ENCODE results near the gene MAN1B1.

DNA sequence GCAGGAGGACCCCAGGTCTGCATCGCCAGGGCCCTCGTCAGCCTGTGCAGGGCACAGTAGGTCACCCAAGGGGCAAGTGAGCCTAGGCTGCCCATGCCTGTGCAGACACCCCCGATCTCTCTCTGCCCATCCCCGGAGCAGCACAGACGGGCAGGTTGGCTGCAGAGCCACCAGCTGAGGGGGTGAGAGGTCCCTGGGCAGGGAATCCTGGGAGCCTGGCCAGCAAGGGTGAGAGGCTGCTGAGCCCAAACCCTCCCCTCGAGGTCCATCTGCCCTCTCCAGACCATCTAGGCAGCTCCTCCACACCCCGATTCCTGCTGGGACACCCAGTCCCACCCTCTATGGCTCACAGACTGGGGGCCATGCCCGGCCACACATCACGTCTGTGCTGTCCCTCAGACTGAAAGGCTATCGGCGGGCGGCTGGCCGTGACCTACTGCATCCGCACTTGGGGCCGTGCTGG, 30.5 kb downstream of the MAN1B1 start:
- TF ChIP-seq ZNF565 (CRISPR knock-in tag; conservative IDR thresholded peaks at IDR 0.05; ENCODE audit: low read depth), result no peak
- no peak for TF ChIP-seq OSR1 (CRISPR knock-in tag; IDR thresholded peaks at IDR 0.05)
- TF ChIP-seq ZC3H10 (CRISPR knock-in tag; IDR thresholded peaks at IDR 0.05), result no peak
- TF ChIP-seq PPARA (CRISPR knock-in tag; IDR thresholded peaks at IDR 0.05; ENCODE audit: borderline replicate concordance), result no peak
- TF ChIP-seq, protein P1, sequence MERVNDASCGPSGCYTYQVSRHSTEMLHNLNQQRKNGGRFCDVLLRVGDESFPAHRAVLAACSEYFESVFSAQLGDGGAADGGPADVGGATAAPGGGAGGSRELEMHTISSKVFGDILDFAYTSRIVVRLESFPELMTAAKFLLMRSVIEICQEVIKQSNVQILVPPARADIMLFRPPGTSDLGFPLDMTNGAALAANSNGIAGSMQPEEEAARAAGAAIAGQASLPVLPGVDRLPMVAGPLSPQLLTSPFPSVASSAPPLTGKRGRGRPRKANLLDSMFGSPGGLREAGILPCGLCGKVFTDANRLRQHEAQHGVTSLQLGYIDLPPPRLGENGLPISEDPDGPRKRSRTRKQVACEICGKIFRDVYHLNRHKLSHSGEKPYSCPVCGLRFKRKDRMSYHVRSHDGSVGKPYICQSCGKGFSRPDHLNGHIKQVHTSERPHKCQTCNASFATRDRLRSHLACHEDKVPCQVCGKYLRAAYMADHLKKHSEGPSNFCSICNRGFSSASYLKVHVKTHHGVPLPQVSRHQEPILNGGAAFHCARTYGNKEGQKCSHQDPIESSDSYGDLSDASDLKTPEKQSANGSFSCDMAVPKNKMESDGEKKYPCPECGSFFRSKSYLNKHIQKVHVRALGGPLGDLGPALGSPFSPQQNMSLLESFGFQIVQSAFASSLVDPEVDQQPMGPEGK (CRISPR knock-in tag; IDR thresholded peaks at IDR 0.05; ENCODE audit: borderline replicate concordance), result no peak
- no peak for TF ChIP-seq SNAI2 (CRISPR knock-in tag; IDR thresholded peaks at IDR 0.05)
- no peak for TF ChIP-seq ESRRG (CRISPR knock-in tag; IDR thresholded peaks at IDR 0.05)
- TF ChIP-seq, protein P2, sequence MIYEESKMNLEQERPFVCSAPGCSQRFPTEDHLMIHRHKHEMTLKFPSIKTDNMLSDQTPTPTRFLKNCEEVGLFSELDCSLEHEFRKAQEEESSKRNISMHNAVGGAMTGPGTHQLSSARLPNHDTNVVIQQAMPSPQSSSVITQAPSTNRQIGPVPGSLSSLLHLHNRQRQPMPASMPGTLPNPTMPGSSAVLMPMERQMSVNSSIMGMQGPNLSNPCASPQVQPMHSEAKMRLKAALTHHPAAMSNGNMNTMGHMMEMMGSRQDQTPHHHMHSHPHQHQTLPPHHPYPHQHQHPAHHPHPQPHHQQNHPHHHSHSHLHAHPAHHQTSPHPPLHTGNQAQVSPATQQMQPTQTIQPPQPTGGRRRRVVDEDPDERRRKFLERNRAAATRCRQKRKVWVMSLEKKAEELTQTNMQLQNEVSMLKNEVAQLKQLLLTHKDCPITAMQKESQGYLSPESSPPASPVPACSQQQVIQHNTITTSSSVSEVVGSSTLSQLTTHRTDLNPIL (CRISPR knock-in tag; IDR thresholded peaks at IDR 0.05; ENCODE audit: low read depth), result no peak
- TF ChIP-seq TCF4 (CRISPR knock-in tag; IDR thresholded peaks at IDR 0.05; ENCODE audit: borderline replicate concordance), result no peak
- no peak for TF ChIP-seq ARNTL (CRISPR knock-in tag; IDR thresholded peaks at IDR 0.05; ENCODE audit: borderline replicate concordance, low read depth)
